Measurements from ENCODE around the gene GBE1. TPM values are rescaled to one million over a fixed set of nuclear protein-coding genes. Genes with fewer than 3 reads are reported as not detected.
"Not testable (repeated sequence)": the region's sequence is repeated elsewhere in the genome, so short reads cannot be mapped to it uniquely, and the experiment has no call there.

Gene GBE1
- polyA plus RNA-seq (ENCODE audit: insufficient read depth in 1 of 5, insufficient read length in 5 of 5, low replicate concordance in 1 of 5): 10 to 100 TPM; 12.8 to 15.3 (median 14.6) TPM
- long read RNA-seq, donor 1, partial matches to known transcripts: 15 of 18 reads
- long read RNA-seq, donor 1, other reads (novel, unspliced or antisense): 0 of 18 reads
- long read RNA-seq, donor 2: 0 reads
- long read RNA-seq, donor 3, partial matches to known transcripts: 5 of 7 reads
- long read RNA-seq, donor 3, other reads (novel, unspliced or antisense): 0 of 7 reads
- long read RNA-seq, donor 4, partial matches to known transcripts: 0 of 1 reads
- long read RNA-seq, donor 4, other reads (novel, unspliced or antisense): 0 of 1 reads
- long read RNA-seq, donor 5, partial matches to known transcripts: 5 of 7 reads
- long read RNA-seq, donor 5, other reads (novel, unspliced or antisense): 0 of 7 reads
- long read RNA-seq, donor 6, partial matches to known transcripts: 0 of 3 reads
- long read RNA-seq, donor 6, other reads (novel, unspliced or antisense): 0 of 3 reads
- long read RNA-seq, donor 7, transcript GBE1-201 (16 exons, 3,461 nt): major isoform, 8 of 8 reads
- long read RNA-seq, donor 7, partial matches to known transcripts: 0 of 8 reads
- long read RNA-seq, donor 7, other reads (novel, unspliced or antisense): 0 of 8 reads
- long read RNA-seq, donor 8, partial matches to known transcripts: 0 of 2 reads
- long read RNA-seq, donor 8, other reads (novel, unspliced or antisense): 0 of 2 reads

DNA sequence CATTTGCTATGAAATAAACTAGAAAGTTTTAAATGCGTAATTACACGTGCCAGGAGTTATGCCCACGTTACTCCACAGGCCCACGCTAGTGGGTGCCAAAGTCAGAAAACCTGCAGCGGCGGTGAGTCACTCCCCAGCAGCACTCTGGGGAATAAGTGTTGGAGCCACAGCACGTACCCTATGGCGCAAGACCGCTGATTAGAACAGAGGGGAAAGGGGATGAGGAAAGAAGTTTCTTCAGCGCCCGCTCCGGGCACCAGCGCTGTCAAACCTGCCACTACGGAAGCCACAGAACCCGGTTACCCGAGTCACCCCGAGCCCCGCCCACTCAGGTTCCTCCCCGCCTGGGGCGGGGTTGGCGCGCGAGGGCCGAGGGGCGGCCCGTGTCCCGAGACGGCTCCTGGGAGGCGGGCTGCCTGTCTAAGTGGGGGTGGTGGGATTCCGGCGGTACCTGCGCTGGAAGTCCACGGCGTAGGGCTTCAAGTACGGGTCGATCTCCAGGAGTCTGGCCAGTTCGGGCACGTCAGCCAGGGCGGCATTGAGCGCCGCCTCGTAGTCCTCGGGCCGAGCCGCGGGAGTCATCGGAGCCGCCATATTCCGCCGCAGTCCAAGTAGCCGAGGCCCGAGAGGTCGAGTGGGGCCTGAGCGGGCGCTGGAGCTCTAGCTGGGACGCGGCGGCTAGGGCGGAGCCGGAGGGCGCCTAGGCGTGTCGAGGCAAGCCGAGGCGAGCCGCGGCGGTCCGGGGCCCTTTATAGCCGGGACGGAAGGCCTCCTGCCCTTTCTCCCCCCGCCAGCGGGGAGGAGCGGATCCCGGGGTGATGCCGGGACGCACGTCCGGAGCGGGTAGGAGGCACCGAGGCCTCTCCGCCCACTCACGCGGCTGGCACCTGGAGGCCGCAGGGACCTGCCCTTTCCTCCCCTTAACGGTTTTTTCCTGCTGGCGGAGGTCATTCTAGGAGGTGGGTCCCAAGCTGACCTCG, at the start of gene GBE1:
Gene GBE1, minus strand, starts transcription at position 722 of the 980 bp plus-strand sequence. Its CDS starts 128 bp downstream, at position 594.
- DNase-seq: peak; percentile 91 to 93

DNA sequence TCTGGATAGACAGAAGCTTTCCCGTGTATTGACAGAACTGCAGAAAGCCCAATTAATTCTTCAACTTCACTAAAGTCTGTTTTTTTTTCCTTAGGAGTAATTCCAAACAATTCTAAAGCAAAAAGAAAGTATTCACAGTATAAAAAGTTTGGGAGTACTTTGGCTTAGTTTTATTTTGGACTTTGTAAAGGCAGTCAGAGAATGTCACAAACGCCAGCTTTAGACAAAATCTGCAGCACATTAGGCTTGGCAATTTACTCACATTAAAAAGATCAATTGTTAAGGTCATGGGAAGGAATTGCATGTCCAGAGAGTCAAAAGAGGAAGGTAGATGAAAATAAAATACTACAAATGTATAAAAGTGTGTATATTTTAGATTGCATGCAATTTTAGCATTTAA, 47.5 kb upstream of the GBE1 start:
- no peak for DNase-seq

DNA sequence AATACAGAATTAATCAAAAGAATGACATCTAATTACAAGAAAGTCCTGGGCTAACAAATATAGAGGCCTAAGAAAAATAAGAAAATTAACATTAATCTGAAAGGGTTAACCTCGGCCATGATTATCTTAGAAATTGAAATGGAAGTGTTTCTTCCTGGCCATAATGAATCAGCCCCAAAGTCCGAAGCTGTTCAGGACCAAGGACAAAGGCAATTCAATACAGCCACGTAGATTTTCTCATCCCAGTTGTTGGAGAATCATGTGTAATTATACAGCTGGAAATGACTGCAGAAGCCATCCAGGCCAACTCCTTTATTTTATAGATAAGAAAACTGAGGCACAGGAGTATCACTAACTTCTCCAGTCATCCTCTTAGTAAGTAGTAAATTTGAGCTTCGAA, 38.0 kb upstream of the GBE1 start:
- no peak for DNase-seq

DNA sequence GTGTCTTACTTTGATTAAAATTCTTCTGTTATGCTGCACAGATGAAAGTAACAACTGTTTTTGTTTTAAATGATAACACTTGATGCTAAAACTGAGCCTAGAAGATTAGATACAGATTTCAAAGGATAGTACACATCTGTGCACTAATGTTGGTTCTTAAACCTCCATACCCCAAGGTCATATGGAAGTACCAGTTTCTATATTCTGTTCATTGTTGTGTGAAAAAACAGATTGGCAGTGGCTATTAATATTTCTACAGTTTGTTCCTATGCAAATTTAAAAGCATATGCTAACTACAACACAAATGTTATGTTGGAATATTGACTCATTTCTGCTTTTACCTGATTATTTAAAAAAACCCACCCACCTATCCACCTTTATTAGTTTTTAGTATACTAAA, 32.0 kb upstream of the GBE1 start:
- no peak for DNase-seq

DNA sequence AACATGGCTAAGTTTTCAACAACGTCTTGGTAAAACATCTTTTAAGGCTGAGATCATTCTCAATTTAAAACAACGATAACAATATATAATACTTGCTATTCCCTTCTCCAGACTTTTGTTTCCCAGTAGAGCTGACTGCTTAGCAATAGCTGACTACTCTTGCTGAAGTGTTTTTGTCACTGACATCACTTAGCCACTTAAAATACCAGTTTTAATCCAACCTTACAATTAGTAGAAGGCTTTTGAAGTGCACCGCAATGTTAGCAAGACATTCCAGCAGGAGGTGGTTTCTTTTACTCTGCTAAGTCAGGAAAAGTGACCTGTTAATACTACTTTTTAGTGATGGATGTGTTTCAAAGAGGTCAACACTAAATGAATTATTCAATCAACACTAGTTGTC, 28.7 kb upstream of the GBE1 start:
- no peak for DNase-seq

DNA sequence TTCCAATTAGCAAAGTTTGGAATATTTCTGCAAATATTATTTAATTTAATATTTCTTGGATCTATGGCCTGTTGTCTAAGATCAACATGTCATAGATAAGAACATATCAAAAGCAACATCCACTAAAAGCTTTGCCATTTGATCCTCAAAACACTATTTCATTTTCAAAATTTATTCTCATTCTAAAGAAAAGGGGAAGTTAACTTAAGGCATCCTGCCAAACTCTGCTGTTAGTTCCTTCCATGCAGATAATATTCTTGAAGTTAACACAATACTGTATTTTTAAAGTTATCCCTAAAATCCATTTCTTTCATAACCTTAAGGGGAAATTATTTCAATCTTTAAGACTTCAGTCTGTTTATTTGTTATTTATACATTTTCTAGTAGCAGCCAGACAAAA, 28.2 kb upstream of the GBE1 start:
- DNase-seq: no peak

DNA sequence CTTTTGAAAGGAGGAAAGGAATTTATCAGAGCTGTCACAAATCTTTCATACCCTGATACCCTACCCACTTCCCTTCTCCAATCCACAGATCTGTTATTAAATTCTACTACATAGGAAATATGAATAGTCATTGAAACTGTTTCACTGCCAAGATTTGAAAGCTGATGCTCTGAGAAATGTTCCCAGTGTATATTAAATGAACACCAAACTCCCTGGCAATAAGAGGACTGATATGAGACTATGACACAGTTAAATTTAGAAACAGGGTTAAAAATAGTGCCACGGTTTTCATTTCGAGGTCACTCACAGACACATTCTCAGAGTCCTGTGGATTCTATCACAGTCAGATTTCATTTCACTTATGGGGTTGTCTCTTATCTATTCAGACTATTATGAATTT, 27.2 kb upstream of the GBE1 start:
- no peak for DNase-seq

DNA sequence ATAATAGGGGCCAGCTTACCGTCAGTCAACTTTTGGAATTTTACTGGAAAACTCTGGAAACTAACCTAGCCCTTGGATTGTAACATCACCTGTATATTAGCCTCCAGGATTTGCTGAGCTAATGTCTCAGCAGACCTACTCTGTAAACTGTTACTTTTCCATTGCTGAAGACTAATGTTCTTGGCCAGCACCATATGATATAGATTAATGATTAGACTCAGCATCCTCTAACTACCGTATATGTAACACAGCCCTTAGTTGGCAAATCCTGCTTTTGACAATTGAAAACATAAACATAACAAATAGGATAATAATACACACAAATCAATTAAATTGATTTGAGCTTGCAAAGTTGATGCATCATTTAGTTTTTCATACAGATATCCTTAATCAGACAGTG, 26.6 kb upstream of the GBE1 start:
- DNase-seq: no peak

DNA sequence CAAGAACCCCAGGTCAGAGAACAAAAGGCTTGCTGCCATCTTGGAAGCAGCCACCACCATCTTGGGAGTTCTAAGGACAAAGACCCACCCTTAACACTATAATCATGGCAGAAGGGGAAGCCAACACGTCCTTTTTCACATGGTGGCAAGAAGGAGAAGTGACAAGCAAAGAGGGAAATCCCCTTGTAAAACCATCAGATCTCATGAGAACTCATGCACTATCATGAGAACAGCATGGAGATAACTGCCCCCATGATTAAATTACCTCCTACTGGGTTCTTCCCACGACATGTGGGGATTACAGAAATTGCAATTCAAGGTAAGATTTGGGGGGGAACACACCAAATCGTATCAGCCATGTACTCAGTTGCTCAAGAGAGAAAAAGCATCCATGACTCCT, 21.1 kb upstream of the GBE1 start:
- DNase-seq: no peak

DNA sequence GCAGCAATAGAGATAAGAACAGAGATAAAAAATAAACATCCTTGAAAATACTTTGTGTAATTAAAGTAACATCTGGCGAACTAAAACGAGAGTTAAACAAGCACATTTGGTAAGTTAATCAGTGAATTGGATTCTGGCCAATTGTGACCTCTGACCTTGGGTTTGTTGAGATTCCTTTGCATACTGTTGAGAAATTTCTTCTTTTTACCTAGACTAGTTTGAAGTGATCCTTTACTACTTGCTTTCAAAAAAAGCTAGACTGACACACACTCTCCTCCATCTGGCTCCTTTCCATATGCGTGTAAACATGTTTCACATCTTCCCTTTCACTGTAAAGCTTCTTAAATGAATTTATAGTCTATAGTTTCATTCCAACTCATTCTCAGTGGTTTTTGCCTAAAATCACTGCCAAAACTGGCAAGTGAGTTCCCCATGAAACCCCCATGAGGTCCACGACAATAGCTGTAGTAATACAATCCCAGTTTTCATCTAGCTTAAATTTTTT, 17.3 kb upstream of the GBE1 start:
- peak; percentile 33 to 39 for DNase-seq

DNA sequence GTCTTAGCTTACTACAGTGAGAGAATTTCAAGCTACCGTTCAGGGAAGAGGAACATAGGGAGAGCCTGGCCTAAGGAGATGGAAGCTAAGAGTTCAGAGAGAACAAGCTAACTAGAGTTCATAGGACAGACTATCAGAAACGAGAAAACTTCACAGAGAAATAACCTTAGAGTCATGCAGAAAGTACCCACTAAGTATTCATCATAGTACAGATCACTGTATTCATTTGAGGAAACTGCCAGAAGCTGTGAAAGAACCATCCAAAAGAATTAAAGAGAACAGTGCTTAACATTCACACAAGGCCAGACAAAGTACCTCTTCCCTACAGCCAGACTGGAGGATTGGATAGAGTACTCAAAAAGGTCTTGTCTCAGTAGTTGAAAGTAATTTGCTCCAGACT, 15.2 kb upstream of the GBE1 start:
- no peak for DNase-seq

DNA sequence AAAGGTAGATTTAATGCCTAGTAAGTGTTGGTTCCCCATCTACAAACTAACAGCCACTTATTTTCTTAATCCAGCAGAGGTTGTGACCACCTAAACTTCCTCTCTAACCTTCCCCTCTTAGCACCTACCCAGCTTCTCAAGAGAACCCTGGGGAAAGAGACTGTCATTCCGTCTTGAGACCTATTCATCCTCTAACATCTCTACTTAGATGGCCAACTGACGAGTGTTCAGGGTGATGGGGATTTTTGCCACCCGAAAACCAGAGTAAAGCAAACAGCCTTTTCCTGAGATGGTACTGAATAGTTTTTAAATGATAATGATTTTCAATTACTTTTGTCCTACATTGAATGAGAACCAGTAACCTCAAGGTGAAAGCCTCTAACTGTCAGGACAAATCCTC, 9.3 kb upstream of the GBE1 start:
- DNase-seq: no peak

DNA sequence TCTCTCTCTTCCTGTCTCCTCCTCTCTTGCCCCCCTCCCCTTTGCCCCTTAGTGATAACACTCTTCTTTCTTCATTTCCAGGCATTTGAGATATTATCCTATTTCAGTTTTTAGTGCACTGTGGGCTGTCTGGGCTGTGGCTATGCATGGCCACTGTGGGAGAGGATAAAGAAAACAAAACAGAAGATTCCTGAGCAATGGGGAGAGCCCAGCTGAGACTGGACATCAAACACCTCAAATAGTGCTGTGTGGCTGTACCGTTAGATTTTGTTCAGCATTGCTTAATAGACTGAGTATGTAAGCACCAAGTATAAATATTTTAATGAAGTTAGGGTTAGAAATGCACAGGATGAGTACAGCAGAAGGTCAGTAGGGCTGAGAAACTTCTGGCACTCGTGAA, 7.9 kb upstream of the GBE1 start:
- DNase-seq: no peak

DNA sequence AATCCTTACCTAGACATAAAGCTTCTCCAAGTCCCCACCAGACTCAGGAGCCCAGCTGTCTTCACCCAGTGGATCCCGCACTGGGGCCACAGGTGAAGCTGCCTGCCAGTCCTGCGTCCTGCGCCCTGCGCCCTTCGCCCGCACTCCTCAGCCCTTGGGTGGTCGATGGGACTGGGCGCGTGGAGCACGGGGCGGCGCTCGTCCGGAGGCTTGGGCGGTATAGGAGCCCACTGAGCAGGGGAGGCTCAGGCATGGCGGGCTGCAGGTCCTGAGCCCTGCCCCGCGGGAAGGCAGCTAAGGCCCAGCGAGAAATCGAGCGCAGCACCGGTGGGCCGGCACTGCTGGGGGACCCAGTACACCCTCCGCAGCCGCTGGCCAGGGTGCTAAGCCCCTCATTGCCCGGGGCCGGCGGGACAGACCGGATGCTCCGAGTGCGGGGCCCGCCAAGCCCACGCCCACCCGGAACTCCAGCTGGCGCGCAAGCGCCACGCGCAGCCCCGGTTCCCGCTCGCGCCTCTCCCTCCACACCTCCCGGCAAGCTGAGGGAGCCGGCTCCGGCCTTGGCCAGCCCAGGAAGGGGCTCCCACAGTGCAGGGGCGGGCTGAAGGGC, 5.9 kb upstream of the GBE1 start:
- DNase-seq: not testable (repeated sequence)

DNA sequence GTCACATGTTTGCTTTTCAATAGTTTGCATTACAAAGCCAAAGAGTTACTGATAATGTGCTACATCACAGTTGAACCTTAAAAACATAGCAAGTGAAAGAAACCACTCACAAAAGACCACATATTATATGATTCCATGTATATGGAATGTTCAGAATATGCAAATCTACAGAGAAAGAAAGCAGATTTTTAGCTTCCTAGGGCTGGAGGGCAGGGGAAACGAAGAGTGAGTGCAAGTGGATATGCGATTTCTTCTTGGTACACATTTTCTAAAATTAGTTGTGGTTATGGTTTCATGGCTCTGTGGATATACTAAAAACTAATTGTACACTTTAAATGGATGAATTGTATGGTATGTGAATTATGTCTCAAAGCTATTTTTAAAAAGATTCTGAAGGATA, 4.0 kb upstream of the GBE1 start:
- DNase-seq: no peak

DNA sequence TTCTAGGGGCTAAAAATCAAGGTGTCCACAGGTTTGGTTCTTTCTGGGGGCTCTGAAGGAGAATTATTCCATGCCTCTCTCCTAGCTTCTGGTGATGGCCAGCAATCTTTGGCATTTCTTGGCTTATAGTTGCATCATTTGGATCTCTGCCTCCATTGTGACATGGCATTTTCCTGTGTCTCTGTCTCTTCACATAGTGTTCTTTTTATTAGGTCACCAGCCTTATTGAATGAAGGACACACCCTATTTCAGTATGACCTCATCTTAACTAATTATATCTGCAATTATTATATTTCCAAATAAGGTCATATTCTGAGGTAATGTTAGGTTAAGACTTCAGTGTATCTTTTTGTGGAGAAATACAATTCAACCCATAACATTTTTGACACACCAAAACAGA, 3.2 kb upstream of the GBE1 start:
- DNase-seq: no peak

DNA sequence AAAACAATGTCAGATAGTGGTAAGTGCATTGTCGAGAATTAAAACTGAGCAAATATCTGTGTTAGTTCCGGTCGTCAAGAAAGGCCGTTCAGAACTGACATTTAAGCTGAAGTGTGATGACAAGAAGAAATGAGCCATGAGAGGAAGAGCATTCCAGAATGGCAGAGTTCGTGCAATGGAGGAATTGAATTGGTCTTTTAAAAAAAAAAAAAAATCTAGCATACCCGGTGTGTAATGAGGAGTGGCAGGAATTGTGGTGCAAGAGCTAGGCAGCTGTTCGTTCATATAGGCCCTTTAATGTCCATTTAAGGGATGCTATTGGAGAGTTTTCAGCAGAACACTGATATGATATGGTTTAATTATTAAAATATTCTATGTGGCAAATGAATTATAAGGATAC, 2.6 kb upstream of the GBE1 start:
- DNase-seq: no peak

DNA sequence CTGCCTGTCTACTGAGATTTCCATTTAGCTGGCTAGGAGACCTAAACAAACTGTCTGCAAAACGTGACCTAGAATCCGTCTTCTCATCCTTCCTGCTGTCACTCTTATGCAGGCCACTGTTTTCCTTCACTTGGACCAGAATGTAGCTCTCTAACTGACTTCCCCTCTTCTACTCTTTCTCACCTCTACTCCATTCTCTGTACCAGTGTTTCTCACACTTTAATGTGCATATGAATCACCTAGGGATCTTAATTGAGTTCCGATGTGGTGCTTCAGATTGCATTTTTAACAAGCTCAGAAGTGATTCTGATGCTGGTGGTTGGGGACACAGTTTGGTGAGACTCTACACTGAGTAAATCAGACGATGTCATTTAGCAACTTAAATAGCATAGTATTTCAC, 1.6 kb upstream of the GBE1 start:
- DNase-seq: no peak

DNA sequence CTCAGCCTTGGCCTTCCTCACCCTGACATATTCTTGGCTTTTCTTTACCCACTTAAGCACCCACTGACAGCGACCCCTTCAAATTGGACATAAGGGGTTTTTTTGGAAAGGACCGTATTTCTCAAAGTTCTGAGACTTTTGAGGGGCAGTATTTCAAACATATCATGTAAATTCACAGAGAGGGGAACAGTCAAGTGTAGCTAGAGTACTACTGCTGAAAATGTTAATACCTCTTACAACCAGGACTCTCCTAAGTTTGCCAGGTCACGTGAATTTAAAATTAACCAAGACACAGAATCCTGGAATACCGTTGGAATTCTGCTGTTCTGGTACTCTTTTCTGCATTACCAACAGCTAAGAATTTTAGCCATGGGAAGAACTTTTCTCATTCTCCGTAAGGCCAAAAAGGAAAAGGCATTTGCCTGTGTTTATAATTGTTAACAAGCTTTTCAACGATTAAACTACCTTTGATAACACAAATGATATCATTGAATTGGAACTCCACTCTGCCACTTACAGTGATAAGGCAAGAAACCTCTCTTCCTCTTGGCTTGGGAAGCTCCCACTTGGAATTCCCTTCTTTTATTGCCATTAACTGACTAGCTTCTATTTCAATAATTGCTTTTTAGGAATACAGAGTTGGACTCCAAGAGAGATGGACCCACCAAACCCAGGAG, 597 bp upstream of the GBE1 start:
- no peak for DNase-seq

DNA sequence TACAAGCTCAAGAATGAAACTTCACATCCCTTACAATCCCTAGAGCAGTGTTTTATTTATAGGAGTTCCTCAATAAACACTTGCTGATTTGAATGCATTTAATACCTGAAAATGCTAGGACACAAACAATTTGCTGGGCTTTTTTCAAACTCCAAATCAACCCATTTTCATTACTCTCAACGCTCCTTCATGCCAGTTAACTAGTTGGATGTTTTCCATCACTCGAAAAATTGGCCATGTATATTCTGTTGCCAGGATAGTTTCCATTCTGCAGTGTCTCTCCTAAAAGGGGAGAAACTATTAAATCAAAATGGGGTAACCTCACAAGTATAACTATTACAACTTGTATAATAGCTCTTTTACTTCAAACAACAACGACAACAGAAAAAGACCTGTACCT, 1.2 kb downstream of the GBE1 start:
- no peak for DNase-seq

DNA sequence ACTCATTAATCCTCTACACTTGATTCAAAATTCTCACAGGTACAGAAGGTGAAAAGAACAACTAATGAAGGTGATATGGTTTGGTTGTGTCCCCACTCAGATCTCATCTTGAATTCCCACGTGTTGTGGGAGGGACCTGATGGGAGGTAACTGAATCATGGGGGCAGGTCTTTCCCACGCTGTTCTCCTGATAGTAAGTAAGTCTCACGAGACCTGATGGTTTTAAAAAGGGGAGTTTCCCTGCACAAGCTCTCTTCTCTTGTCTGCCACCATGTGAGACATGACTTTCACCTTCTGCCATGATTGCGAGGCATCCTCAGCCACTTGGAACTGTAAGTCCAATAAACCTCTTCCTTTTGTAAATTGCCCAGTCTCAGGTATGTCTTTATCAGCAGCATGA, 2.7 kb downstream of the GBE1 start:
- not testable (repeated sequence) for DNase-seq

Data from right lung (tissue), 10 donors.